HG02943 (cell line): ENCODE results near the gene MORF4L2.
"Not testable (repeated sequence)": the region's sequence is repeated elsewhere in the genome, so short reads cannot be mapped to it uniquely, and the experiment has no call there.

ENCODE experiments used
- ATAC-seq: cut with Tn5 transposase; IDR thresholded peaks from one replicate; pipeline ENCODE4 v1.9.1; 2021; ENCODE audit warnings: mild to moderate bottlenecking, low read depth, moderate library complexity; ENCODE audit not compliant: unreplicated experiment

Gene MORF4L2

DNA sequence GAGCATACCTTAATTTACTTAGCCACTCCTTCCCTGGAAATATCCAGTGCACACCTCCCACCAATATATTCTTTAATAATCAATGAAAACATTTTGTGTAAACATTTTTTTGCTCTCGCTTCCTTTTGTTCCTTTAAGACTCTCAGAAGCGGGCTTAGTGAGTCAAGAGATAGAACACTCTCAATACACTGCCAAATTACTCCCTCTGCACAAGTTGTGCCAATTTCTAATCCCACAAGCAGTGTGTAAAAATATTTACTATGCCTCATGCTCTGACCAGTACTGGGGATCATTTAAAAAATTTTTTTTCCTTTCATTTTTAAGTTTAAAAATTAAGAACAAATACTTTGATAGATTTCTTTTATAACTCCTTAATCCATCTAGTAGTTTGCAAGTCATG lies 5.1 kb downstream of the MORF4L2 start:
- ATAC-seq: no peak

DNA sequence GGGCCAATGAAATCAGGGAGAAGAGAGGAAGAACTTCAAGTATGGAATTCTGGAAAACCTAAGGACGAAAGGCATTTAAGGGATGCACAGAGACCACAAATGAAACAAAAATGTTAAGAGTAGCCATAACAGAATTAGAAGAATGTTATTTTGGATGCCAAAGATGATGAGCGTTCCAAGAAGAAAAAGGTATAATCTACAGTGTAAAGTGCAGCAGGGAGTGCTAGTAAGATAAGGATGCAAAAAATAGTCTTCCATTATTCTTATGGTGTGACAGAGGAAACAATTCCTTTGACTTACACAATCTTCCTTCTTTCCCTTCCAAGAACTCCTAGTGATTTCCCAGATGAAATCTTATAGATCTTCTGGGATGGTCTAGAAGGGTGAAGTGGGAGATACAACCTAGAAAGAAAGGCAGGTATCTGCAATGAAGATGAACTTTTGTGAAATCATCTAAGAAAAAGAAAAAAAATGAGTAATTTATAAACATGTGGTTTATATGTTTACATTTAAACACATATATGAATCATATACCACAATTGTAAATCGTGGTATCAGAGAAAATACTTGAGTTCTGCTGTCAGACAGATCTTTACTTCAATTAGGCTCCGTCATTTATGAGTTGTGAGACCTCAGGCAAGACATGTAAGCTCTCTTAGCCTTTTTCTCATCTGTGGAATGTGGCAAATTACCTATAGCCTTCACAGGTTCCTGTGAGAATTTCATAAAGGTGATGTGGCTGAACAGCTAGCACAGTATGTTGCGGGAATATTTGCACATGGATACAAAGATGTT lies 8.1 kb downstream of the MORF4L2 start:
- no peak for ATAC-seq

DNA sequence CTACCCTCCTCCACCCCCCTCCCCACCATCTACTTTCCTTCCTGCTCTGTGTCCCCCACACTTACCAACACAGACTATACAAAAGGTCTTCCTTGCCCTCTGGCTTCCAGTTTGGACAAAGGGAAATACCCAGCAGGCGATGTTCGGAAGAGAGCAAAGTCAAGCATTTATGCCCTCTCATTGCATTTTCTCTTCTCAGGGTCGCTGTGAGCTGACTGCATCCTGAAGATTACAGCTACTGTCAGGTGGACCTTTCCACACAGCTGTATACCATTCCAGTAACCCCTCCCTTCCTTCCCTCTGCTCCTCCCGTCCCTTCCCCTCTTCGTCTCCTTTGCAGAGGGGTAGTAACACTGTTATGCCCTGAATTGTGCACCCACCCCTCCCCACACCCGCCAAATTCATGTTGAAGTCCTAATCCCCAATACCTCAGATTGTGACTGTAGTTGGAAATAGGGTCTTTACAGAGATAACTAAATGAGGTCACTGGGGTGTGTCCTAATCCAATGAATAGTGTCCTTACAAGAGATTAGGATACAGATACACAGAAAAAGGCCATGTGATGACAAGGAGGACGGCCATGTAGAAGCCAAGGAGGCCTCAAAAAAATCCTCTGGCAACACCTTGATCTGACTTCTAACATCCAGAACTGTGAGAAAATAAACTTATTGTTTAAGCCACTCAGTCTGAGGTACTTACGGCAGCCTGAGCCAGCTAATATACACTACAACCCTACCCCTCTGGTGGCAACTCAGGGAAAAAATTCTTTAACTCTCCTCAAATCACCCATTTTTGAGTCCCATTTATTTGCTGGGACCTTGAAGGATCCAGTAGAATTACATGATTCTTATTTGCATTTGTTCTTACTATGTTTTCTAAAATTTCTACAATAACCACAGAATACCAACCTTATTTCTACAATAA lies 11.7 kb downstream of the MORF4L2 start:
- no peak for ATAC-seq

DNA sequence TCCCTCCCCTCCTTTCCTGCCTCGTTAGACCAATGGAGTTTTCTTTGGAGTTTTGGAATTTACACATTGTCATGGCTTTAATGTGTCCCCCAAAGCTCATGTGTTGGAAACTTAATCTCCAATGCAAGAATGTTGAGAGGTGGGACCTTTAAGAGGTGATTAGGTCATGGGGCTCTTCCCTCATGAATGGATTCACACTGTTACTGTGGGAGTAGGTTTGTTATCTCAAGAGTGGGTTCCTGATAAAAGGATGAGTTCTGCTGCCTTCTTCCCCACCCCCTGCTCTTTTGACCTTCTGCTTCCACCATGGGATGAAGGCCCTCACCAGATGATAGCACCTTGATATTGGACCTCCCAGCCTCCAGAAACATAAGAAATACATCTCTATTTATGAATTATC lies 16.8 kb downstream of the MORF4L2 start:
- ATAC-seq: no peak

DNA sequence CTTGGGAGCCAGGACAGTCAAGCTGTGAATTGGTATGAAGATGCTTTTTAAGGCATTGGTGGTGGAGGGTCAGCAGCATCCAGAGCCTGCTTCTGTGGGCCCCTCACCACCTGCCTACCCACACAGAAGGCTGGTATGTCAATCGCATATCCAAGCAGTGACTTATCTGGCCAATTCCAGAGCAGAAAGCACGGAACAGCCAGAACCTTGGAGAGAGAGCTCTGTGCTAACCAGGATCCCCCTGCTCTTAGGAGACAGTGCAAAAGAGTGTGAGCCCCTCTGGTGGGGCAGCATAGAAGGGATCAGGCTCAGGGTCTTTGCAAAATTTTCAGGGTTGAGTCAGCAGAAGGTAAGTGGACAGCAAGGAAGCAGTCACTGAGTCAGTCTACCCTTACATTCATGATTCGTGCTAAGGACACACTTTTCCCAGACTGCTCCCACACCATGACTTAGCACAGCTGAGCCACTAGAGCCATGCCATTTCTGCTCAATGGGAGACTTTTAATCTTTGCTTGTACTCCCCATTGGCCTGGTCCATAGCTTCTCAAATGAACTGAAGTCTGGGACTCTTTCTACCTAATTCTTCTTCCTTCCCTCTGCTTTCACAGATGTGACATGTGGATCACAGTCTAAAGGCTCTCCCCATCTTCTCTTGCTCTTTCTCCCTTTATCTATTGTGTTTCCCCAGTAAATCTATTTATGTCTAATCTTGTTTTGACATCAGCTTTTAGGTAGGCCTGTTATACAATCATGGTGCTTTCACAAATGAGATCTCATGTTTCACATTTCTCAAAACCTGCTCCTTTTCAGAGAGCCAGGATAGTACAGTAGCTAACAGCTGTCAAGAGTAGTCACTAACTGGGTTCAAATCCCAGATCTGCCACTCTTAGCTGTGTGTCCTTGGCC lies 20.0 kb downstream of the MORF4L2 start:
- no peak for ATAC-seq

DNA sequence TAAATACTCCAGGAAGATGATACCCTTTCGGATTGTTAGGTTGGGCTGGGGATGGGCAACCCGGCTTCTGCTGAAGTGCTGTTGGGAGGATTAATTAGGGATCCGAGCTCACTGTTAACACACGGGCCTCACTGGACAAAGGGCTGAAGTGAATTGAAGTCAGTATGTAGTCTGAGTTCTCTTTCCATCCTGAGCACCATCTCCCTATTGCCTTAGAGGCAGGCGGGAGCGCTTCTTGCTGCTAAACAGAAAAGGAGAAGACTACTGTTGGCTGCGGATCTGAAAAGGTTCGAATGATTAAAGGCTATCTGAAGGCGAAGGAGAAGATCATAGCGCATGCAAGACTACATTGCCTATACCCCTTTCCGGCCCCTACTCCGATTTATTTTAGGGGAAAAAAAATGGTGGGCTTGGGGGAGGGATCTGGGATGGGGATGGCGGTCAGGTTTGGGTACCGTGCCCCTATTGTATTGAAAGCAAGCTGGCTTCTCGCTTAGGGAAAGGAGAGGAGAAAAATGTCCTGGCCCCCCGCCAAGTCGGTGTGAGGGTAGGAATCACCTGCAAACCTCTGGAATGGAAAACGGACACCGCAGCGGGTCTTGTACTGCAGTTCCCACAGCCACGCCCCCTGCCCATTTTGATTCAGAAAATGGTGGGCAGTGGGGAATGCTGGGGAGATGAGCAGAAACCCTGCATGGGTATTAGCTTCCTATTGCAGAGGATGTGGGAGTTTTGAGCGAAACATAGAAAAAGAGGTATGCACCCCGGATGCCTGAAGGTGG lies 22.3 kb downstream of the MORF4L2 start:
- ATAC-seq: no peak

DNA sequence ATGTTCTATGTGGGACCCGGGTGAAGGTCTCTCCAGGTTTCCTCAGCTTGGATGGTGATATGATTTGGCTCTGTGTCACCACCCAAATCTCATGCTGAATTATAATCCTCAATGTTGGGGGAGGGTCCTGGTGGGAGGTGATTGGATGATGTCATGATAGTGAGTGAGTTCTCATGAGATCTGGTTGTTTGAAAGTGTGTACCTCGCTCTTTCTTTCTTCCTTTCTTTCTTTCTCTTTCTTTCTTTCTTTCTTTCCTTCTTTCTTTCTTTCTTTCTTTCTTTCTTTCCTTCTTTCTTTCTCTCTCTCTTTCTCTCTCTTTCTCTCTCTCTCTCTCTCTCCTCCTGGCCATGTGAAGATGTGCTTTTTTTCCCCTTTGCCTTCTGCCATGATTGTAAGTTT lies 27.0 kb downstream of the MORF4L2 start:
- ATAC-seq: not testable (repeated sequence)

DNA sequence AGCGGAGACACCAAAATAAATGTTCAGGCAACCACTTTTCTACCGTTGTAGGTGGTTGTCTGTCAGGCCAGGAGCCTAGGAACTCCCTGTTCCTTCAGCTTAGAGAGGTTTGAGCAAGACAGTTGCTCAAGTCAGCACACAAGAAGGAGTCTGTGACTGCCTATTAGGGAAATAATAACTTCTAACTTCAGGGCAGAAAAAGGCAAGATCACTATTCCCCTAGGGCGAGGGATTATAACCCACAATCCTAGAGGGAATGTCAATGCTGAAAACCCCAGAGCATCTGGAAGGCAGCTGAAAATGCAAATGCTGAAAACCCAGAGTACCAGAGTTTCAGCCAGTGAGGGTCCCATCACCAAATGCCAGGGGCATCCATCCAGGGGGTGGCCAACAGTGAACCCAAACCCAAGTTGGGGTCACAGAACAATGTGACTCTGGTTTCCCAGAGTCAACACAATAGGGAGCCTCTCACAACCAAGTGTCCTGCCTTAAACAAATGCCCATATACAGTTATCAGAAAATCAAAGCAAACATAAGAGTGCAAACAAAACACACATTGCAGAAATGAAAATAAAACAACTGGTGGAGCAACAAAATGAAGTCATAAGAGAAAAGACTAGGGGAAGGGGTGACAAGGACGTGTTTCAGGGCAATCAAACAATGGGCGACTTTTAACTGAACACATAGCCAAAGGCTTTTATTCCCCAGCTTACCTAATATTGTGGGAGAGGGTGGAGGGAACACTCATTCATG lies 27.6 kb downstream of the MORF4L2 start:
- ATAC-seq: no peak

DNA sequence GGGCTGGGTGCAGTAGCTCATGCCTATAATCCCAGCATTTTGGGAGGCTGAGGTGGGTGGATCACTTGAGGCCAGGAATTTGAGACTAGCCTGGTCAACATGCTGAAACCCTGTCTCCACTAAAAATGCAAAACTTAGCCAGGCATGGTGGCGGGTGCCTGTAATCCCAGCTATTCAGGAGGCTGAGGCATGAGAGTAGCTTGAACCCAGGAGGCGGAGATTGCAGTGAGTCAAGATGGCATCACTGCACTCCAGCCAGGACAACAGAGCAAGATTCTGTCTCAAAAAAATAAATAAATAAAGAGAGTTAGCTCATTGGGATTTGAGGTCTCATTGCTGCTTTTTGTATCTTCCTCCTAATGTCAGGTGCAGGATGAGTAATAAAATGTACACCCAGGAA lies 29.4 kb downstream of the MORF4L2 start:
- not testable (repeated sequence) for ATAC-seq

DNA sequence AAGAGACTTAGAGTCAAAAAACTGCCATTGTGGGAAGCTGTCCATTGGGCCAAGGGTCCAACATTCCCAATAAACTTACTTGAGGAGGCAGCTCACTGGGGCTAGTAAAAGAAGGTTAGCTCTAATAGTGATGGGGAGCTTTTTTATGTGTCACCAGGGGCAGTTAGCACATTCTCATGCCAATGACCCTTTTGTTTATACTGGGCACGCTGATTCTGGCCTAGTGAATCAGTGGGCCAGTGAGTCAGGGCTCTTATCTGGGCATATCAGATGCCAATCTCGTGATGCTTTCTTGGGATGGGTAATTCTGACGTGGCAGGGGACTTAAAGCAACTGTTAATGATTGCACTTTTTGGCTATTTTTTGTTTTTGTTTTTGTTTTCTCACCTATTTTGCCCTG lies 29.9 kb downstream of the MORF4L2 start:
- no peak for ATAC-seq

DNA sequence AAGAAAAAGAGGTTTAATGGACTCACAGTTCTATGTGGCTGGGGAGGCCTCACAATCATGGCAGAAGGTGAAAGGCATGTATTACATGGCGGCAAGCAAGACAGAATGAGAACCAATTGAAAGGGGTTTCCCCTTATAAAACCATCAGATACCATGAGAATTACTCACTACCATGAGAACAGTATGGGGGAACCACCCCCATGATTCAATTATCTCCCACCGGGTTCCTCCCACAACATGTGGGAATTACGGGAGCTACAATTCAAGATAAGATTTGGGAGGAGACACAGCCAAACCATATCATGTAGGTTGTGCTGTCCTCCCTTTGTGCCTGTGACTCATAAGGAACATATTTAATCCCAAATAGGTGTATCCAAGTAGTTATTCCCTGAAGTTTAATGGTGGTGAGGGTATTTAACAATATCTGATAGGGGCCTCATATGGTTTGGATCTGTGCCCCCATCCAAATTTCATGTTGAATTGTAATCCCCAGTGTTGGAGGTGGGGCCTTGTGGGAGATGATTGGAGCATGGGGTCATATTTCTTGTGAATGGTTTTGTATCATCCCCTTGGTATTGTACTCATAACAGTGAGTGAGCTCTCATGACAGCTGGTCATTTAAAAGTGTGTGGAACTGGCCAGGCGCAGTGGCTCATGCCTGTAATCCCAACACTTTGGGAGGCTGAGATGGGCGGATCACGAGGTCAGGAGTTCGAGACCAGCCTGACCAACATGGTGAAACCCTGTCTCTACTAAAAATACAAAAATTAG lies 31.1 kb downstream of the MORF4L2 start:
- not testable (repeated sequence) for ATAC-seq

DNA sequence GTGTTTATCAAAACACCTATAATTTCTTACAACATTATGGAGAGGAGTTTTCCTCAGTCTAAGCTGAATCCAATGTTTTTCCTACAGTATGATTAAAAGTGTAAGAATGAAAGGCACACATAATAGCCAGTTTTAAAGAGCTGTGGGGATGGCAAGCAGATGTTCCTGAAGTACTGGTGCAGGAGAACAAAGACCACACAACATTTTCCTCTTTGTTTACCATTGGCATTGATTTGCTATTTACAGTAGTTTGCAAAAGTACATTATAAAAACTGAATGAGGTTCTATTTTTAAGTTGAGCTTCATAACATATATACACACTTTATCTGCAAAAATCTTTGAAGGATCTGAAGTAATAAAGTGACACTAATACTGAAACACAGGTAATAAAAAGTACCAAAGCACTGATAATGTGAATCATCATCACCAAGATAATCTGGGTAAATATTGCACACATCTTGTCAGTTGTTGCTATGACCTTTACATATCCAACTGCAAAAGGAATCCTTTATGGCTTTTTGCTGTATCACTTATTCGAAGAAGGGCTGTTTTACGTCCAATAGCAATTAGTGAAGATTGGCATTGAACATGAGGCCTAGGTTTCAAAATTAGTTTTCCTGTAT lies 35.2 kb downstream of the MORF4L2 start:
- no peak for ATAC-seq

DNA sequence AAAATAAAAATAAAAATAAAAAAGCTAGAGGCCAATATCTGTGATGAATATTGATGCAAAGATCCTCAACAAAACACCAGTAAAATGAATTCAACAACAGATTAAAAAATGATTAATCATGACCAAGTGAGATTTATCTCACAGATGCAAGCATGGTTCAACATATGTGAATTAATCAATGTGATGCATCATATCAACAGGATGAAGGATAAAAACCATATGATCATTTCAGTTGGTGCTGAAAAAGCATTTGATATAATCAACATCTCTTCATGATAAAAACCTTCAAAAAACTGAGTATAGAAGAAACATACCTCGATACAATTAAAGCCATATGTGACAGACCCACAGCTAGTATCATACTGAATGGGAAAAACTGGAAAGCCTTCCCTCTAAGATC lies 38.9 kb downstream of the MORF4L2 start:
- ATAC-seq: no peak

DNA sequence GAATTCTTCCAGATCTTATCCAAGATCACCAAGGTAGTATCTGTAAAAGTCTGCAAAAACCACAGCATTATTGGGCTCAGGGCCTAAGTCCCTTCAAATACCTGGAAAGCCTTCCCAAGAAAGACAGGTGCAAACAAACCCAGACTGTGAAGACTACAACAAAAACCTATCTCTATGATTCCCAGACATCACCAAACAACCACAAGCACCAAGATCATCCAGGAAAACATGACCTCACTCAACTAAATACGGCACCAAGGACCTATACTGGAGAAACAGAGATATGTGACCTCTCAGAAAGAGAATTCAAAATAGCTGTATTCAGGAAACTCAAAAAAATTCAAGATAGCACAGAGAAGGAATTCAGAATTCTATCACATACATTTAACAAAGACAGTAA lies 42.4 kb downstream of the MORF4L2 start:
- ATAC-seq: no peak

DNA sequence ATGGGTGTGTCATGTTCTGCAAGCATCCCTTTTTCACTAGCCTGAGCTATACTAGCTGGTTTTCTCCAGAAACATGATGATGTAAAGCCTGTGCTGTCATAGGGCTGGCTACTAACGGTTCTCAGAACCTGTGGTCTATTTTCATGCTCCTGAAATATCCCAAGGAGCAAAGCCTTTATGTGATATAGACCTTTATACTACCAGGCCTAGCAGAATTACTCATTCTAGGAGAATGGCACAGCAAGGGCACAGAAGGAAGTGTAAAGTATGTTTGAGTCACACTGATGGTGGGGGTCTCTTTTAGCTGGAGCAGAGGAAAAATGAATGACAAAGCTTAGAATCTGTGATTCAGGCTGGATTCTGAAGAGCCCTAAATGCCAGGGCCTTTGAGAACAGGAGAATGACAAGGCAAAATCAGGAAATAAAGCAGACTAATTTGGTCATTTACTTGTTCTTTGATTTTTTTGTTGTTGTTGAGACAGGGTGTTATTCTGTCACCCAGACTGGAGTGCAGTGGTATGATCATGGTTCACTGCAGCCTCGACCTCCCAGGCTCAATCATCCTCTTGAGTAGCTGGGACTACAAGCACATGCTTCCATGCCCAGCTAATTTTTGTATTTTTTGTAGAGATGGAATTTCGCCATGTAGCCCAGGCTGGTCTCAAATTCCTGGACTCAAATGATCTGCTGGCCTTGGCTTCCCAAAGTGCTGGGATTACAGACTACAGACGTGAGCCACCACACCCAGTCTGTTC lies 45.9 kb downstream of the MORF4L2 start:
- no peak for ATAC-seq

DNA sequence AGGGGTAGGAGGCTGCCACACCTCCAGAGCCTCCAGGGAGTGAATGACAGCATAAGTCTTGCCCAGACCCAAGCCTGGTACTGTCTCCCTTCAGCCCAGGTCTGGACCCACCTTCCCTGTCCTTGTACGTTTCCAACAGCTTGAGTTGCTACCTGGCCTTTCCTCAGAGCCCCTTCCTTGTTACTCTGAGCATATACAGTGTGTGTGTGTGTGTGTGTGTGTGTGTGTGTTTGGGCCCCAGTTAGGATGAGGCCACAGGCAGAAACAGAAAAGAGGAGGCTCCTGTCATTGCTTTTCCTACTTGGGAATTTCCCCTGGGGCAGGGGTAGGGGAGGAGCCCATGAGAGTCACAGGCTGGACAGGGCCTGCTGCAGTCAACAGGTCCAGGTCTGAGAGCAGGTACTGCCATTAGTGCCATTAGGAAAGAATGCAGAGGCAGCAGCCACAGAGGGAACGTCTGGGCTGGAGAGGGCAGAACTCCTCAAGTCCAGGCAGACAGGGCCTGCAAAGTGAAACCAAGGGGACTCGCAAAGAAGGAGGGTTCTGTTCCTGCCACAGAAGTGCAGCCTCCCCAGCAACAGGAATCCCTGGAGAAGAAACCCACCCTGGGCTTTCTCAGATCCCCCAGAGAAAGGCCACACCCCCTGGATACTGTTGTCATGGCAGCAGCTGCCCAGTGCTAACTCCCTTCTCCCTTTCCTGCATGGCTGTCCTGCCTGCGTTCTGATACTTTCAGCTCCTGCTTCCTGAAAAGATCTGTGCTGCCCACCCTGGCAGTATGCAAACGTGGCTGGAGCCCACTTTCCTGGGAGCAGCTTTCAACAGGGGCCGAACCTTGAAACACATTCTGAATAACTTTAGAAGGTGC lies 47.8 kb downstream of the MORF4L2 start:
- not testable (repeated sequence) for ATAC-seq
